AG04449 (cell line): ENCODE results near the gene TTLL8.

Experiments
- CTCF ChIA-PET: fragments of 350-600 bp; formaldehyde crosslinking; extraction: SDS; loops from one replicate; lab custom pipeline; 2021; ENCODE audit warnings: antibody characterized with exemption; lab: Yijun Ruan, JAX
- POLR2A ChIA-PET: fragments of 400-600, 350-600 bp; formaldehyde crosslinking; extraction: SDS; loops from one replicate; lab custom pipeline; 2020; ENCODE audit warnings: antibody characterized with exemption, inconsistent platforms; lab: Yijun Ruan, JAX
- DNase-seq: peaks from one replicate; pipeline ENCODE4 v3.0.0-alpha.2; 2010; ENCODE audit warnings: low read depth, low spot score
- H3K4me3 ChIP-seq: 2 replicates; pipeline ENCODE4 v1.5.1; 2011; ENCODE audit warnings: low read depth, mild to moderate bottlenecking, control low read depth, low read length
- TF ChIP-seq, protein P1 (sequence below): IDR thresholded peaks from one replicate; pipeline ENCODE4 v1.5.1; 2011; ENCODE audit warnings: mild to moderate bottlenecking, moderate library complexity, low read length, control low read depth, inconsistent platforms; ENCODE audit not compliant: insufficient read depth; ENCODE audit errors: missing control alignments

The TTLL8 gene

DNA sequence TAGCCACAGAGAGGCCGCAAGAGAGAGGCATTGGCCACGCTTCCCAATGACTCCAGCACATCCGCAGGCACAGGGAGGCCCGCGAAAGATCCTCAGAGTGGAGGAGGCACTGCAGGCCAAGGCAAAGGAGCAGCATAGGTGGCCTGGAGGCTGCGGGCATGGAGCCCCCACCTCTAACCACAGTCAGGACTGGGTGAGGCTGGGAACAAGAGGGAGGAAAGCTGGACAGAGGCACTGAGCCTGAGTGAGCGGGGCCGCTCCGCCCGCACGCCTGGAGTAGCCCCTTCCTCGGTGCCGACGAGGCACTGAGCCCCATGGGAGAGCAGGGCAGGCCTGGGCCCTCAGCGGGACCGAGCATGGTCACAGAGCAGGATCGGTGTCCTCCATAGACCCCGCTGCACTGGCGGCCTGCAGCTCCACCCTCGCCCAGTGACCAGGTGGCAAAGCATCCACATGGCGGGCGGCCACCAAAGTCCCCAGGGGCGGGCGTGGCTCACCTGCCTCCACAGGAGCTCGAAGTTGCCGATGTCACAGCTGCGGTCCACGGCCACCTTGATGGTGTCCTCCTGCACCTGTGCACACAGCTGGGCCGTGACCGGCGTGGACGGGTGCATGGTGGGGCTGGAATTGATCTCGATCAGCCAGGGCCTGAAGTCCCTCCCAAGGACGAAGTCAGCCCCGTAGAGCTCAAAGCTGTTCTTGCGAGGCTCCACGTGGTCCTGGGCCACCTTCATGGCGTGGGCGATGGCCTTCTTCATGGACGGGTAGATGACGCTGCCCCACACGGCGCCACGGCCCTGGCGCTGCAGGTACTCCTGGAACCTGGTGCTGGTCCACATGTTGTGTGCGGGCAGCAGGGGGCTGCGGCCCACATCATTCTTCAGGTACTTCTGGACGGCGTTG lies 26.7 kb downstream of the TTLL8 start:
- no peak for DNase-seq
- TF ChIP-seq, protein P1, sequence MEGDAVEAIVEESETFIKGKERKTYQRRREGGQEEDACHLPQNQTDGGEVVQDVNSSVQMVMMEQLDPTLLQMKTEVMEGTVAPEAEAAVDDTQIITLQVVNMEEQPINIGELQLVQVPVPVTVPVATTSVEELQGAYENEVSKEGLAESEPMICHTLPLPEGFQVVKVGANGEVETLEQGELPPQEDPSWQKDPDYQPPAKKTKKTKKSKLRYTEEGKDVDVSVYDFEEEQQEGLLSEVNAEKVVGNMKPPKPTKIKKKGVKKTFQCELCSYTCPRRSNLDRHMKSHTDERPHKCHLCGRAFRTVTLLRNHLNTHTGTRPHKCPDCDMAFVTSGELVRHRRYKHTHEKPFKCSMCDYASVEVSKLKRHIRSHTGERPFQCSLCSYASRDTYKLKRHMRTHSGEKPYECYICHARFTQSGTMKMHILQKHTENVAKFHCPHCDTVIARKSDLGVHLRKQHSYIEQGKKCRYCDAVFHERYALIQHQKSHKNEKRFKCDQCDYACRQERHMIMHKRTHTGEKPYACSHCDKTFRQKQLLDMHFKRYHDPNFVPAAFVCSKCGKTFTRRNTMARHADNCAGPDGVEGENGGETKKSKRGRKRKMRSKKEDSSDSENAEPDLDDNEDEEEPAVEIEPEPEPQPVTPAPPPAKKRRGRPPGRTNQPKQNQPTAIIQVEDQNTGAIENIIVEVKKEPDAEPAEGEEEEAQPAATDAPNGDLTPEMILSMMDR = no peak
- H3K4me3 ChIP-seq = no peak overlapping the region
- ChIA-PET POLR2A (no interaction called here), CTCF (interaction anchor here (0.8 to 6.1 kb wide), 19 partner anchors 9 to 268 kb away, joined by 3 to 165 read pairs (median 5); partner anchors contain the start of genes ALG12 and CRELD2)

DNA sequence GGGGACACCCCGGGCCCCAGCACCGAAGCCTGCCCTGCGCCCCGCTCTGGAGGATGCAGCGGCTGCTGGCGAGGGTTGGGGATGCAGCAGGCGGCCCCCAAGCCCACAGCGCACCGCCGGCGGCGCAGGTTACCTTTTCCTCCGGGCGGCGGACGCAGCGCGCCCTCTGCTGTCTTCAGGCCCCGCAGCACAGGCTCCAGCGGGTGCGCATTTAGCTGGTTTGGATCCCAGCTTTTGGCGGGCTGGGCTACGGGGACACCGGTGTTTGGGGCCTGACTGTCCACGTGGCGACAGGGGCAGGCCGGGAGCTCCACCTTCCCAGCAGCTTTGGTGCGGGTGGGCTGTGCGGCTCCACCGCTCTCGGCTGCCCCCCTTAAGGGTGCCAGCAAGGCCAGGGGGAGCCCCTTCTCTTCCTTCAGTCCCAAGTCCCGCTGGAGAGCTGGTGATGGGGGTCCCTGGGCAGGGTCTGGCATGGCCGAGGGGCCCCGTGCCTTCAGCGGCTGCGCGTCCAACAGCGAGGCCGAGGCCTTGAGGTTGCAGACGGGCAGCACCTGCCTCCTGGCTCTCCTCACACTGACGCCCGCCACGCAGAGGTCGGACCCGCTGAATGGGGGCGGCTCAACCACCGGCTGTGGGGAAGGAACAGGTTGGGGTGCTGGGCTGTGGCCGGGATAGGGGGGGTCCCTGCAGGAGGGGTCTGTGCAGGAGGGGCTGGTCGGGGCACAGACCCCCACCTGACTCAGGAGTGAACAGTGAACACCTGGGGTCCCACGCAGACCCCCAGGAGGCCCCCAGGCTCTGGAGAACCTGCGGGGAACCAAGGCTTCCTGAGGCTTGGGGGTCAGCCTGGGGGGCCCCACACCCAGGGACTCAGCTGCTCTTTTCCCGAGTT lies 27.6 kb downstream of the TTLL8 start:
- TF ChIP-seq, protein P1 = peak; percentile 94
- CTCF ChIA-PET = interaction anchor here (0.6 to 6.1 kb wide), 33 partner anchors 10 to 267 kb away, joined by 3 to 165 read pairs (median 4); partner anchors contain the start of genes ALG12 and CRELD2
- DNase-seq = no peak
- no peak overlapping the region for H3K4me3 ChIP-seq
- POLR2A ChIA-PET = interaction anchor here (1.0 kb wide), 2 partner anchors 70 to 112 kb away, joined by 3 to 4 read pairs; partner anchors contain the start of genes ALG12, CRELD2 and PIM3

DNA sequence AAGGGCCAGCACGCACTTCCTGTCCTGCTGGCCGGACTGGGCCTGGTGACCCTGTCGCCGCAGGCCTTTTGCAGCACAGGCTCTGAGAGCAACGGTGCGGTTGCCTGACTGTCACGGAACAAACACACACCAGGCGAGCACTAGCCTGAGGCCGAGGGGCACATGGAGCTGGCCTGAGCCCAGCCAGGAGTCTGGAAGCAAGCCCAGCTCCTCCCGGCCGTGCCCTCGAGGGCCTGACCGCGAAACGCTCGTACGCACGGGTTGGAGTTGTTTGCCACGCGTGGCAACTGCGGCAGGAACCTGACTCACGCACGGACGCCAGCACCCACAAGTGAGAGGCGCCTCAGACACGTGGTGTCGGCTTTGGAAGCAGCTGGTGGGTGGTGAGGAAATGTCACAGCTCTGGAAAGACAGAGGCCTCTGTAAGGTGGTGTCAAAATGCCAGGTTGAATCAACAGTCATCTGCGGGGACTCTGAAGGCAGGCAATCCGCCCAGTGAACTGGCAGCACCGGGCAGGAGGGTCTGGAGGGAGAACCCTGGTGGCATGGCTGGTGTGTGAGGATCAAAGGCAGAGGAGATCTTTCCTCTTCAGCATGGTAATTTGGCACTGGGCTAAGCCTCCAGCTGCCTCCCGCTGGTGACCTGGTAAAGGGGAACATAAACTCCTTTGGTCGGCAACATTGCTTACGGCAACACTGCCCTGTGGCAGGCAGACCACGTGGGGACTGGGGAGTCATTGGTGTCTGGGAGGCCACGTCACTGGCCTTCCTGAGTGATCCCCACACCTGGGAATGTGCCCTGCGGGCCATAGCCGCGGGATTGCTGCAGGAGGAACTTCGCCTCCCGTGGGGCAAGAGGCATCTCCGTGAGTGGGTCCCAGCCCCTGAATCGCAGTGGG lies 30.2 kb downstream of the TTLL8 start:
- no peak for DNase-seq
- ChIA-PET CTCF (interaction anchor here (1.0 to 2.1 kb wide), 4 partner anchors 26 to 97 kb away, joined by 3 to 14 read pairs (median 8); no protein-coding TSS in a partner anchor), POLR2A (interaction anchor here (0.7 kb wide), 1 partner anchor 9 kb away, joined by 3 read pairs; no protein-coding TSS in a partner anchor)
- no peak overlapping the region for H3K4me3 ChIP-seq
- TF ChIP-seq, protein P1 = no peak

DNA sequence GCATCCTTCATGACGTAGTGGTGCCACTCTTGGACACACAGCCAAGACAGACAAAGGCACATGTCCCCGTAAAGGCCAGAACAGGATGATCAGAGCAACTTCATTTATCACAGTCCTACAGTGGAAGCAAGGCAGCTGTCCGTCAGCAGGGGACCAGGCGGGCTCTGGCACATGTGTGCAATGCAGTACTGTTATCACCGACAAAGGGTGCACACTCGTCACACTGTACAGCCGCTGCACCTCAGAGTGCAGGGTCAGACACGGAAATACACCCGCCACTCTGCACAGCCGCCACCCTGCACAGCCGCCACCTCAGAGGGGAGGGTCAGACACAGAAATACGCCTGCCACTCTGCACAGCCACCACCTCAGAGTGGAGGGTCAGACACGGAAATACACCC lies 32.1 kb downstream of the TTLL8 start:
- no peak overlapping the region for H3K4me3 ChIP-seq
- DNase-seq = no peak
- TF ChIP-seq, protein P1 = no peak
- ChIA-PET POLR2A (no interaction called here), CTCF (interaction anchor here (2.1 kb wide), 2 partner anchors 93 to 95 kb away, joined by 13 to 14 read pairs; no protein-coding TSS in a partner anchor)

DNA sequence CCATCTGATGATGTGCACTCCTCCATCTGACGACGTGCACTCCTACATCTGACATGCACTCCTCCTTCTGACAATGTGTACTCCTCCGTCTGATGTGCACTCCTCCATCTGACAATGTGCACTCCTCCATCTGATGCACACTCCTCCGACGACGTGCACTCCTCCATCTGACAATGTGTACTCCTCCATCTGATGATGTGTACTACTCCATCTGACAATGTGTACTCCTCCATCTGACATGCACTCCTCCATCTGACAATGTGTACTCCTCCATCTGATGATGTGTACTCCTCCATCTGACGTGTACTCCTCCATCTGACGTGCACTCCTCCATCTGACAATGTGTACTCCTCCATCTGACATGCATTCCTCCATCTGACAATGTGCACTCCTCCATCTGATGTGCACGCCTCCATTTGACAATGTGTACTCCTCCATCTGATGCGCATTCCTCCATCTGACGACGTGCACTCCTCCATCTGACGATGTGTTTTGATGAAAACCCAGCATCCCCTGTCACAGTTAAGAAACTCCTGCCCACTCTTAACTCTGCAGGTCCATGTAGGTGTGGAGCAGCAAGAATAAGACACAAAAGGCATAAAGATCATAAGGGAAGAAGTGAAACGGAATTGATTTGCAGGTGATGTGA lies 35.8 kb downstream of the TTLL8 start:
- POLR2A ChIA-PET = no interaction called here

More for the DNA sequence above, 35.8 kb downstream of the TTLL8 start:
- no peak for DNase-seq
- H3K4me3 ChIP-seq = no peak overlapping the region
- CTCF ChIA-PET = no interaction called here
- TF ChIP-seq, protein P1 = no peak
